Lung microvascular endothelial cell (primary cell): ENCODE results near the gene SH2B3. TPM values are rescaled to one million over a fixed set of nuclear protein-coding genes. Genes with fewer than 3 reads are reported as not detected.
"Not testable (repeated sequence)": the region's sequence is repeated elsewhere in the genome, so short reads cannot be mapped to it uniquely, and the experiment has no call there.

ENCODE experiments used
- DNase-seq, 2 donors: peaks; one replicate each; pipeline versions ENCODE4 v3.0.0 to v3.0.0-alpha.2; 2010; ENCODE audit warnings: low read depth in 2 of 2
- total RNA-seq: library from RNA; depleted of rRNA; stranded (reverse); fragments of >200 nt; gene quantifications from 2 replicates; pipeline ENCODE4 v1.2.1, GENCODE V29; 2014

SH2B3 gene
- total RNA-seq, 1 donor from 2014 or later = 33.3 TPM

- peak; percentile 48 to 81 for DNase-seq
These were observed 18.8 kb upstream of the SH2B3 start for GRCh38 chr12:111386885-111387284.

- no peak for DNase-seq
These were observed 17.9 kb upstream of the SH2B3 start for GRCh38 chr12:111387747-111388323.

- no peak for DNase-seq
These were observed 16.1 kb upstream of the SH2B3 start for GRCh38 chr12:111389635-111390034.

GRCh38 chr12:111390910-111391309 is 14.8 kb upstream of the SH2B3 start:
- DNase-seq = no peak

- DNase-seq = peak in 1 of 2 donors; percentile 55
These were observed 11.9 kb upstream of the SH2B3 start for GRCh38 chr12:111393700-111394300.

GRCh38 chr12:111394480-111394879 is 11.2 kb upstream of the SH2B3 start:
- DNase-seq = no peak

- DNase-seq = no peak
These were observed 10.2 kb upstream of the SH2B3 start for GRCh38 chr12:111395336-111396187.

- DNase-seq = not testable (repeated sequence)
These were observed 9.5 kb upstream of the SH2B3 start for GRCh38 chr12:111396271-111396670.

GRCh38 chr12:111396726-111397445 is 8.8 kb upstream of the SH2B3 start:
- peak; percentile 91 to 99 for DNase-seq

GRCh38 chr12:111398530-111398929 is 7.2 kb upstream of the SH2B3 start:
- peak in 1 of 2 donors; percentile 52 for DNase-seq

GRCh38 chr12:111399741-111400404 is 5.8 kb upstream of the SH2B3 start:
- not testable (repeated sequence) for DNase-seq

GRCh38 chr12:111401167-111401605 is 4.5 kb upstream of the SH2B3 start:
- no peak for DNase-seq

GRCh38 chr12:111402490-111402824 is 3.3 kb upstream of the SH2B3 start:
- not testable (repeated sequence) for DNase-seq

GRCh38 chr12:111404362-111405148 is 1.2 kb upstream of the SH2B3 start:
- peak; percentile 54 to 90 for DNase-seq

- peak; percentile 98 to 99 for DNase-seq
These were observed 419 bp upstream of the SH2B3 start for GRCh38 chr12:111405149-111405858.

- DNase-seq = peak in 1 of 2 donors; percentile 48
These were observed 1.0 kb downstream of the SH2B3 start for GRCh38 chr12:111406474-111407376.

GRCh38 chr12:111407377-111408115 is 1.8 kb downstream of the SH2B3 start:
- peak in 1 of 2 donors; percentile 25 for DNase-seq

GRCh38 chr12:111408116-111408440 is 2.4 kb downstream of the SH2B3 start:
- DNase-seq = no peak
